Tibial nerve (tissue), 4 donors: ENCODE measurements around the gene TMEM158.

Experiments
- EP300 ChIP-seq, 2 donors: sonication (generic); formaldehyde crosslinking; IDR thresholded peaks; one replicate each; pipeline ENCODE4 v1.6.1; 2017; ENCODE audit warnings: antibody characterized with exemption in 2 of 2, mild to moderate bottlenecking in 1 of 2
- POLR2A ChIP-seq, 2 donors: fragments of 450-650 bp; IDR thresholded peaks; one replicate each; pipeline ENCODE4 v1.6.1; 2017; ENCODE audit warnings: antibody characterized with exemption in 2 of 2, mild to moderate bottlenecking in 2 of 2, moderate library complexity in 2 of 2
- TF ChIP-seq, protein P1 (sequence below), 5 experiments: fragments of 200-600 bp in 3 of 5; fragments of 450-650 bp in 2 of 5; sonication (generic) in 3 of 5; IDR thresholded peaks; one replicate each; pipeline ENCODE4 v1.5.1; 2016 to 2019; ENCODE audit warnings: antibody characterized with exemption in 5 of 5, mild to moderate bottlenecking in 3 of 5, moderate library complexity in 2 of 5

DNA sequence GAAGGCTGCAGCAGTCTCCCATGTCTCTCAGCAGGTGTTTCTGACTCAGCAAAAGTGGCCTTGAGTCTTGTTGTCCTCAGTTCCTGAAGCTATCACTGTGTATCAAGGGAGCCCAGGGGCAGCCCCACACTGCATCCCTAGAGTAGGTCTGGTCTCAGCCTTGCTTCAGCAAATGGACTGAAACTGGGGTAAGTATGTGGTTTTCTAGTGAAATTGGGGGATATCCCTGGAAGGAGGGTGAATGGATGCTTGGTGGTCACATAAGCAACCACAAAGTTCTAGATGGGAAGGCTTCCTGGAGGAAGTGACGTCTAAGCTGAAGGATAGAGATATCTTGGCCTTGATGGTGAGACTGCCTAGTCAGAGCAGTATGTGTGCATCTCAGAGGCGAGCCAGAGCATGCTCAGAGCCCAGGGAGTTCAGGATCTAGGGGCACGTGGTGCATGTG lies 38.4 kb downstream of the TMEM158 start:
- TF ChIP-seq EP300 (IDR thresholded peaks at IDR 0.05) (no peak), POLR2A (IDR thresholded peaks at IDR 0.05) (no peak)
- TF ChIP-seq, protein P1, sequence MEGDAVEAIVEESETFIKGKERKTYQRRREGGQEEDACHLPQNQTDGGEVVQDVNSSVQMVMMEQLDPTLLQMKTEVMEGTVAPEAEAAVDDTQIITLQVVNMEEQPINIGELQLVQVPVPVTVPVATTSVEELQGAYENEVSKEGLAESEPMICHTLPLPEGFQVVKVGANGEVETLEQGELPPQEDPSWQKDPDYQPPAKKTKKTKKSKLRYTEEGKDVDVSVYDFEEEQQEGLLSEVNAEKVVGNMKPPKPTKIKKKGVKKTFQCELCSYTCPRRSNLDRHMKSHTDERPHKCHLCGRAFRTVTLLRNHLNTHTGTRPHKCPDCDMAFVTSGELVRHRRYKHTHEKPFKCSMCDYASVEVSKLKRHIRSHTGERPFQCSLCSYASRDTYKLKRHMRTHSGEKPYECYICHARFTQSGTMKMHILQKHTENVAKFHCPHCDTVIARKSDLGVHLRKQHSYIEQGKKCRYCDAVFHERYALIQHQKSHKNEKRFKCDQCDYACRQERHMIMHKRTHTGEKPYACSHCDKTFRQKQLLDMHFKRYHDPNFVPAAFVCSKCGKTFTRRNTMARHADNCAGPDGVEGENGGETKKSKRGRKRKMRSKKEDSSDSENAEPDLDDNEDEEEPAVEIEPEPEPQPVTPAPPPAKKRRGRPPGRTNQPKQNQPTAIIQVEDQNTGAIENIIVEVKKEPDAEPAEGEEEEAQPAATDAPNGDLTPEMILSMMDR (IDR thresholded peaks at IDR 0.05) = no peak
